Epithelial cell of esophagus (primary cell): ENCODE data around the gene NCOA7.

Experiments used
- DNase-seq: peaks from one replicate; pipeline ENCODE4 v3.0.0; 2010; ENCODE audit warnings: low read depth
- H3K4me3 ChIP-seq: 2 replicates; pipeline ENCODE4 v1.5.1; 2011; ENCODE audit warnings: mild to moderate bottlenecking, low read length, control low read depth
- CTCF ChIP-seq: IDR thresholded peaks from 2 replicates; pipeline ENCODE4 v1.5.1; 2011; ENCODE audit warnings: low read depth, mild to moderate bottlenecking, low read length, control low read depth, inconsistent platforms; ENCODE audit not compliant: insufficient read depth; ENCODE audit errors: missing control alignments

Gene NCOA7

DNA sequence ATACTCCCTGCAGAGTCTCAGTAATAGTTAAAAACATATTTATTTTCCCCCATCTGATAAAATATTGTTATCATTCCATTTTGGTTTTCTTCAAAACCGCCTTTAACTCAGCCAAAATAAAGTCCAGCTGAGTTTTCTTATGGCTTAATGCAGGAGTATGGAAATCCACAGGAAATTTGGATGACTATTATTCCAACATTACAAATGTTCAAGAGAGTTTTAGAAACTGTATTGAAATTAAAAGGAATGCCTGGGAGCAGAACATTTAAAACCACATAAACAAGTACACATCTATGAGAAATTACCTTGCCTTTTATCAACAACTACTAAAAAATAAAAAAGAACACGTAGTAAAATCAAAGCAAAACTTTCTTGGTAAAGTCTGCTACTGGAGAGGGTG lies 45.7 kb downstream of the NCOA7 start:
- DNase-seq = no peak
- no peak for TF ChIP-seq CTCF
- no peak overlapping the region for H3K4me3 ChIP-seq

- no peak for DNase-seq
- TF ChIP-seq CTCF = no peak
- H3K4me3 ChIP-seq = no peak overlapping the region
Observed at GRCh38 chr6:125839471-125839870, 48.7 kb downstream of the NCOA7 start.

DNA sequence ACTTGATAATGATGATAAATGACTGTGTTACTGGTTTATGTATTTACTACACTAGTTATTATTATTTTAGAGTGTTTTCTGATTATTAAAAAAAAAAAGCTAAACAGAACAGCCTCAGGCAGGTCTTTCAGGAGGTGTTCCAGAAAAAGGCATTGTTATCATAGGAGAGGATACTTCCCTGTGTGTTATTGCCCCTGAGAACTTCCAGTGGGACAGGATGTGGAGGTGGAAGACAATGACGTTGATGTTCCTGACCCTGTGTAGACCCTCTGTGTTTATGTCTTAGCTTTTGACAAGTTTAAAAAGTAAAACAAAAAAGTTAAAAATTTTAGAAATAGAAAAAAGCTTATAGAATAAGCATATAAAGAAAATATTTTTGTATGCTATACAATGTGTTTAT lies 49.1 kb downstream of the NCOA7 start:
- no peak overlapping the region for H3K4me3 ChIP-seq
- DNase-seq = no peak
- TF ChIP-seq CTCF = no peak

GRCh38 chr6:125841356-125842090 lies 50.8 kb downstream of the NCOA7 start:
- H3K4me3 ChIP-seq = no peak overlapping the region
- no peak for TF ChIP-seq CTCF
- DNase-seq = no peak

DNA sequence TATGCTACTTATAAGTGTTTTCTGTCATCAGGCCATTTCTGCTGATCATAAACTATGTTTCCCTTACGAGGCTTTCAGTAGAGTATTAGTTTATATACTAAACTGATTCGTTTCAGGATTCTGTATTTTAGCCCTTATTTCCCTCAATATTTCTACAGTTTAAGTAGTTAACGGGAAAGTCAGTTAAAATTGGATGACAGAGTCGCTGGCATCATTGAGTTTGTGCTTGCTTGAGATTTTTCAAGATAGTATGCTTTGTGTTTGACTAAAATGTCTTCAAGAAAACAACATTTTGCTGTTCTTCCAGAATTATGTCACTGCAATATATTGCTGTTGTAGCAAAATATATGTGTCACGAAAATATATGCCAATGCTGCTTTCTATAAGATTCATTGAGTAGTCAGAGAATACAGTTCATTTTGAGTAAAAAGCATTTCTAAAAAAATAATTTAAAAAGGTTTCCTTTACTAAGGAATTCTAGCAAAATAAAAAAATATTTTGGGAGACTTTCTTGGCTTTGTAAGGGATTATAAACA lies 51.4 kb downstream of the NCOA7 start:
- no peak overlapping the region for H3K4me3 ChIP-seq
- no peak for DNase-seq
- TF ChIP-seq CTCF = no peak

DNA sequence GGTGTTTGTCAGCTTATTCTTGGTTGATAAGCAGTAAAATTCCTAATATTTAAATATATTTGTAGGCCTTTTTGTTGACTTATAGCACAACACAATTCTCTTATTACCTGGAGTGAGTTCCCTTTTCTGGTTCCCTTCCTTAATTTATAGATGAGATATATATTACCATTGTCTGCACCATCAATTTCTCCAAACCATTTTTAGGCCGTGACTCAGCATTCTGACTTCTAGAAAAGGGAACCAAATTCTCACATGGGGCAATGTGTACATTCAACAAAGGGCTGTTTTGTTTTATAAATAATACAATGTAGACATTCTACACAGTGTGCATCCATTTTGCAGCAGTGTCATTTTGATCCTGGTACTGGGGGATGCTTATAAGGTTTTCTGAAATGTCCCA lies 52.8 kb downstream of the NCOA7 start:
- no peak for DNase-seq
- TF ChIP-seq CTCF = no peak
- H3K4me3 ChIP-seq = no peak overlapping the region

DNA sequence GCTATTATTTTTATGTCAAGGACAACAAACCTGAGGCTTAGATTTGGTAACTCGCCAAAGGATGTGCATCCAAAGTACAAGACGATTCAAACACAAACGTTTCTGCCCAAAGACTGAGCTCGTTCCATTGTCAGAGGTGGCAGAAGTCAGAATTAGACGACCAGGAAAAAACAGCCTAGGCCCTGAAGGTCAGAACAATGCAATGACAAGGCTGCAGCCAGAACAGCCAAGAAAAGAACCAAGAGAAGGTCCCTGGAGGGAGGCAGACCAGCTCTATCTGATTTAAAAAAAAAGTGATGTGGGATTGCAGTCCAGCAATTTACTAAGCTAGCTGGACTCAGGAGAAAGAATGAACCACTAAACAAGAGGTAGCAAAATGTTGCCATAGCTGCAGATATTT lies 54.2 kb downstream of the NCOA7 start:
- DNase-seq = no peak
- H3K4me3 ChIP-seq = no peak overlapping the region
- TF ChIP-seq CTCF = no peak
